ENCODE data around the gene AFDN. TPM values are rescaled to one million over a fixed set of nuclear protein-coding genes. Genes with fewer than 3 reads are reported as not detected.

AFDN gene
- total RNA-seq, 1 experiment from 2014 or later, result 86.5 TPM

DNA sequence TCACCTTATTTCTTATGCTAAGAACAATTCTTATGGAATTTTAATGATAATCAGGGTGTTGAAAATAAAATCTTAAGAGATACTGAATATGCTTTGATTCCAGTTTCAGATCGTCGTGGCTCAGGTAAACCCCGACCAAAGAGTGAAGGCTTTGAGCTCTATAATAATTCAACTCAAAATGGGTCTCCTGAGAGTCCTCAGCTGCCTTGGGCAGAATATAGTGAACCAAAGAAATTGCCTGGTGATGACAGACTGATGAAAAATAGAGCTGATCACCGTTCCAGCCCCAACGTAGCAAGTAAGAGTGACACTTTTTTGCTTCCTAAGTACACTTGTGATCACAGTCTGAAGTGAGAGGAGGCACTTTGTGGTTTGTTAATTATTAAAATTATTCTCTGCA lies 119.9 kb downstream of the AFDN start:
- no peak for DNase-seq (ENCODE audit: low spot score)

DNA sequence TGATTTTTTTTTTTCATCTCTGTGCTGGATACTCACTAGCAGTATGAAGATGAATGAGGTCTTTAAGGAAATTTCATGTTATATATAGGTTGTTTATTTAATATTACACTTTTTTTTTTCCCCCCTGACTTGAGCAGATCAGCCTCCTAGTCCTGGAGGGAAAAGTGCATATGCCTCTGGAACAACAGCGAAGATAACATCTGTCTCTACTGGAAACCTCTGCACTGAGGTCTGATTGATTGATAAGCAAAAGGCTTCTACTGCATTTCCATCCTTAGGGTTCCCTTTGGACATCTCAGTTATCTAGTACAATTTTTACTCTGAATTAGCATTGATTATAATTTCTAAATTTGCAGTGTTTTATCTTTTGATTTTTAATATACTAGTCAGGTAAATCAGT lies 121.0 kb downstream of the AFDN start:
- DNase-seq (ENCODE audit: low spot score), result no peak

DNA sequence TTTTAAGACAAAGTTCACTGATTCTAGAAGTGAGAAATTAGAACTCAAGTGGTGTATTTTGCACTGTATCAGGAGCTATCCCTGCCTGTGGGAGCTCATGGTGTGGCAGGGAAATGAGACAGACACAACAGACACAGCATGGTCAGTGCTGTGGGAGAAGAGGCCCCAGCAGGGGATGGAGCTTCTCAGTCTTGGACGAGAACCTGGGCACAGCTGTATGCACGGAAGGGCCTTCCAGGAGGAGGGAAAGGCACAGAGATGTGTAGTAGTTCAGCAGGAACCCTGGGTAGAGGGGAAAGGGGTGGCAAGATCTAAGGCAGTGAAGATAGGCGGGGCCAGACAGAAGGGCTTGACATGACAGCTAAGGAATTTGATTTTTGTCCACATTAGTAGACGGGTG lies 122.0 kb downstream of the AFDN start:
- DNase-seq (ENCODE audit: low spot score), result no peak

DNA sequence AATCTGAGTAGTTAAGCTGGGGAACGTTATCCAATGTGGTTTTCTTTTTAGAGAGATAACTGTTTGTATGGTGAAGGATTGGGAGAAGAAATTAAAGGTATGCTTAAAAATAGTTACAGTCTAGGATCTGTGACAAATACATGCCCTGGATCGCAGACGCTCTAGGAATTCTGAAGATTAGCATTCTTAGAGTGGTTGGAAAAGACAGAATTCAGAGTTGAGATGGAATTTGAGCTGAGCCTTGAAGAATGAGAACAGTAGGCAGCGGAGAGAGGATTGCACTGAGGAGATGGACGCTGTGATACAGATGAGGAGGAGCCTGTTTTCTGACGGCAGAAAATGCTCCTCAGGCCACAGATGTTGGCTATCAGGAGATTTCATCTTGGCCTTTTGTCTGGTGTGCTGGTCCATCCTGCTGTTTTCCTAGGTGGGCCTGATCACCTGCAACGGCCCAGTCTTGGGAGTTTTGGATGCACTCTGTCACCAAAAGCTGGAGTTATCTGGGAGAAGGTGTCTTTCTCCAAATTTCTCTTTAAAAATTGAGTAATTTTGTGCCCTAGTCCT lies 122.5 kb downstream of the AFDN start:
- DNase-seq (ENCODE audit: low spot score), result no peak

DNA sequence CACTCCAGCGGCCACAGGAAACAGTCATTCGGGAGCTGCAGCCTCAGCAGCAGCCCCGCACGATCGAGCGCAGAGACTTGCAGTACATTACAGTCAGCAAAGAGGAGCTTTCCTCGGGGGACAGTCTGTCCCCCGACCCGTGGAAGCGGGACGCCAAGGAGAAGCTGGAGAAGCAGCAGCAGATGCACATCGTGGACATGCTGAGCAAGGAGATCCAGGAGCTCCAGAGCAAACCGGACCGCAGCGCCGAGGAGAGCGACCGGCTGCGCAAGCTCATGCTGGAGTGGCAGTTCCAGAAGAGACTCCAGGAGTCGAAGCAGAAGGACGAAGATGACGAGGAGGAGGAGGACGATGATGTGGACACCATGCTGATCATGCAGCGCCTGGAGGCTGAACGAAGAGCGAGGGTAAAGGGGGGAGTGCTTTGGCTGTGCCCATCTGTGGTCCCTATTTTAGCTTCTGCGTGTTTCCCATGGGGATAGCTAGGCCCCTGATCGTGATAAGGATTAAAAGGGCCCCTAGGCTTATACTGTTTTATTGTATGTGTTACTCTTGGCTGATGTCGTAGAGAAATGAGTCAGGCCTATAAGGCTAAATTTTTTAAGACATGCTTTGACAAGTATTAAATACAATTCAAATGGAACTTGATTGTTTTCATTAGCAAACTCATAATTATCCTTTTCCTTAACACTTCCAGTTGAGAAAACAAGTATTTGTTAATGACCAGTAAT lies 125.2 kb downstream of the AFDN start:
- no peak for DNase-seq (ENCODE audit: low spot score)

DNA sequence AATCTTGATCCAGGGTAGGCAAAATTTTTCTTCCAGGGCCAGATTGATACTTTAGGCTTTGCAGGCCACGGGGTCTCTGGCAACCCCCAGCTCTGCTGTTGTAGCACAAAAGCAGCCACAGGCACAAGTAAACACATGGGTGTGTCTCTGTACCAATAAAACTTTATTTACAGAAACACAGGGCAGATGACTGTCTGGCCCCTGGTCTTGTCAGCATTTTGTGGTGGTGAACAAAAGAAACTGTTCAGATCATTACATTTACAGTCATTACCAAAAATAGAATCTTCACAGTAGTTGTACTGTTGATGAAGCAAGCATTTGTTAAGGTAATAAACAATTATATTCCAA lies 125.8 kb downstream of the AFDN start:
- no peak for DNase-seq (ENCODE audit: low spot score)

DNA sequence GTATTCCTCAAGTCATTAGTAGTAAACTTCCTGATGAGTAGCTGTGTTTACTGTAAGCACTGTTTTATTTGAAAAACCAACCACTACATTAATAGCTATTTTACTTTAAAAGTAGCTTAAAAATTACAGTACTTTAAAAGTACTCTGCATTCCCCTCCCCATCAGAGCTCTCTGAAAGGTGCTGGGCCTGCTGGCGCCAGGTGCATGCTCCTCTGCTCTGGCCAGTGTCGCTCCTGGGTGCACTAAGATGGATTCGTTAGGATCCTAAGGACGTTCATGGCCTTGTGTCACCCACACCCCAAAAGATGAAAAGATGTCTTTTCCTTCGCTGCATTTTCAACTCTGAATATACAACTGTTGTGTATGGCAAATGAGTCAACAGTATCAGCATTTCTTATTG lies 126.8 kb downstream of the AFDN start:
- no peak for DNase-seq (ENCODE audit: low spot score)

DNA sequence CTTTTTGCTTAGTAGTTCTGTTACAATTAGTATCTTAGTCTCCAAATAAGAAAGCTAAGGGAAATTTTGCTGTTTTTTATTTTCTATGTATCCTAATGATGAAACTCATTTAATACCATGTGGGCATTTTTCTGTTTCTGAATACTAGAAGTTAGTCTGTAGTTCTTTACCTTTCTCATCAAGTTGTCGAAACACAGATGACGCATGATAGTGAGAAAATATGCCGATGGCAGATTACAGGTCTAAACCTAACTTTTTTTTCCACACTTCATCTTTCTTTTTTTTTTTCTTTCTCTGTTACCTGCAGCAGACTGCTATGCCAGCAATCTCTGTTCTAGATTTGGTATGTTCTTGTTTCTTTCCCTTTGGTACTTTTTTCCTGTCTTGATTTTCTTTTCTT lies 127.4 kb downstream of the AFDN start:
- no peak for DNase-seq (ENCODE audit: low spot score)

DNA sequence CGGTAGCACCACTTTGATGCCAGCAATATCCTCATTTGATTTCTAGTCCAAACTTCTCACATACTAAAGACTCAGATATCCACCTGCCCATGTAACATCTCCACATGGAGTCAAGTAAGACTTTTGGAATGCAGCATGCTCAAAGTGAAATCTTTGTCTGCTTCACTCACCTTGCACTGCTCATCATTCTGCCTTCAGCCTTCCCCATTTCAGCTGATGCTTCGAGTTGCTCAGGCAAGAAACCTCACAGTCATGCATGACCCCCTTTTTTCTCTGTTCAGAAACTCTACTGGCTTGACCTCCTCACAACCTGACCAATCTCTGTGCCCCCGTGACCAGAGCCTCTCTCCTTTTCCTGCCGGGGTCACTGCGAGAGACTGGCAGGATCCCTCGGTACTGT lies 129.8 kb downstream of the AFDN start:
- DNase-seq (ENCODE audit: low spot score), result no peak

DNA sequence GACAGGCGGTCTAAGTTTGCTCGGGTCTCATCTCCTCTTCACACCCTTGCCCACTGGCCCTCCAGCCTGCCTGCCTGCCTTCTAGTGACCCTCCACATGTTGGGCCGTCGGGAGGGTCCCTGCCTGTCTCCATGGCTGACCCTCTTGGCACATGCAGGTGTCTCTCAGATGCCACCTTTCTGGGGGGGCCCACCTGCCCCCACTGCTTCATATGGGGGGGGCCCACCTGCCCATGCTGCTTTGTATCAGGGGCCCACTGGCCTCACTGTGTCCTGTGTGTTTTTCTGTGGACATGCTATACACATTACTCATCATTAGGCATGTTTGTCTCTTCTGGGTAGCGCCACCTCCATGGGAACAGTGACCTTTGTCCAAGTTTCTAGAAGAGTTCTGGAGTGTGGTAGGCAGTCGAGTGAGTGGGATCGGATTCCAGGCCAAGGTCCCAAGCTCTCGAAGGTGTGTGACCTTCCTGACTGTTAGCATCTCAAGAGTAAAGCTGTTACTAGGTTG lies 130.3 kb downstream of the AFDN start:
- peak; percentile 59 for DNase-seq (ENCODE audit: low spot score)

DNA sequence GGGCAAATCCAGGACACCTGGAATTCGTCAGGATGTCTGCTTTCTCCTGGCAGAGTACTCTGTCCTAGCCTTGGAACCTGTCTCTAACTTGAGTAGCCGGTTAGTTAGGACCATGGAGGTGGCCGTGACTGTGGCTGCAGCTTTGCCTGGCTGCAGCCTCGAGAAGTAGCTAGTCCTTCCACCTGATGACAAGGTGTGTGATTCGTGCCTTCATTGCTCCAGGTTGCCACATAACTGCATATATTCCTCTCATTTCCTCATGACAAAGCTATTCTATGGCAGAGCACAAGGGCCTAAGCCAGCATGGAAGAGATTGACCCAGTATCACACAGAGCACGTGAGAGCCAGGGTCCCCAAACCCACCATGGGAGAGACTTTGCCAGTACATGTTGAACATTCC lies 130.9 kb downstream of the AFDN start:
- DNase-seq (ENCODE audit: low spot score), result no peak

DNA sequence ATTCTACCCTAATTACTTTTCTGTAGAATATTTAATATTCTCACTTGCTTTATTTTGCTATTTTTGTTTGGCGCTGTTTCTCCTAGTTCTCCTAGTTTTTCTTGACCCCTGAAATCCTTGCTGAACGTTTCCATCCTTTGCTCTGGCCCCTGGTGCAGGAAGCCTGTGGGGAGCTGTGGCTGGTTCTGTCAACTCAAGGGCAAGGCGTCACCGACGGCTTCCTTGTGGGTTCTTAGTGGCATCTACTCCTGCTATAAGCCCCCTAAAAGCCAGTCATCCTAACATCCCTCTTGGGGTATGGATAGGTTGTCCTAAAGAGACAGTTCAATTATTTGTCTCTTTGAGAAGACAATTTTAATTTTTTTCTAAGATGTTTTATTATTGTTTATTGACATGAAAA lies 133.9 kb downstream of the AFDN start:
- DNase-seq (ENCODE audit: low spot score), result no peak

DNA sequence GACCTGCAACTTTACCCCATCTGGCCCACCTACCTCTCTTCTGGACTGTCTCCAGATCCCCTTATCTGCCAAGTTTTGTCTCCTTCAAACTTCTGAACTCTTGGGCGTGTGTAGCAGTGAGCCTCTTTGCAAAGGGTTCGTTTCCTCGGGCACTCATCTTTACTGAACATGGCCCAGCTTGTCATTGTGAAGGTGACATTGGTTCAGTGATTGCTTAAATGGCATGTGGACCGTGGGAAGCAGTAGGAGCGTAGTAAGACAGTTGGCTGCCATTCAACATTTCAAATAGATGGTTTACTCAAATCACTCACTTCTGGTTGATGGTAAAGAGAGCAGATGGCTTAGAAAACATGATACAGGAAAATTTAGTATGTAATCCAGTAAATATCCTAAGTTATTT lies 136.0 kb downstream of the AFDN start:
- DNase-seq (ENCODE audit: low spot score), result no peak

DNA sequence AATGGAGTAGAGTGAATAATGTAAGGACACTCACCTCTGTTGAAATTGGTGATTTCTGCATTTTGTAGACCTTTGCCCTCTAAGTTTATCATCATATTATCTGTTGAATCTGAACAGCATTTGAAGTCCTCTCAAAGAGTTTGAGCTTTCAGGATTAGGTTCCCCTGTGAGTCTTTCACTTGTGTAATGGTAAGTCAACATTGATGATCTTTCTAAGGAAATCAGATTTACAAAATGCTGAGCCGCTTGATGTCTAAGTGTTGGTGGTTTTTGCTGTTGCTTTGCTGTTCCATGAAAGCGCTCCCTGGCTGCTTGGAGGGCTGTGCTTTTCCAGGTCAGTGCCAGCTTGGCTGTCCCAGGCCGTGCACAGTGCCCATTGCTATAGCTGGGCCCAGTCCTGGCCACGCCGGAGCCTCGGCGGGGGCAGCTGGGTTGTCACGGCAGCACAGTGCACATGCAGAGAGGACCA lies 136.9 kb downstream of the AFDN start:
- DNase-seq (ENCODE audit: low spot score), result no peak

DNA sequence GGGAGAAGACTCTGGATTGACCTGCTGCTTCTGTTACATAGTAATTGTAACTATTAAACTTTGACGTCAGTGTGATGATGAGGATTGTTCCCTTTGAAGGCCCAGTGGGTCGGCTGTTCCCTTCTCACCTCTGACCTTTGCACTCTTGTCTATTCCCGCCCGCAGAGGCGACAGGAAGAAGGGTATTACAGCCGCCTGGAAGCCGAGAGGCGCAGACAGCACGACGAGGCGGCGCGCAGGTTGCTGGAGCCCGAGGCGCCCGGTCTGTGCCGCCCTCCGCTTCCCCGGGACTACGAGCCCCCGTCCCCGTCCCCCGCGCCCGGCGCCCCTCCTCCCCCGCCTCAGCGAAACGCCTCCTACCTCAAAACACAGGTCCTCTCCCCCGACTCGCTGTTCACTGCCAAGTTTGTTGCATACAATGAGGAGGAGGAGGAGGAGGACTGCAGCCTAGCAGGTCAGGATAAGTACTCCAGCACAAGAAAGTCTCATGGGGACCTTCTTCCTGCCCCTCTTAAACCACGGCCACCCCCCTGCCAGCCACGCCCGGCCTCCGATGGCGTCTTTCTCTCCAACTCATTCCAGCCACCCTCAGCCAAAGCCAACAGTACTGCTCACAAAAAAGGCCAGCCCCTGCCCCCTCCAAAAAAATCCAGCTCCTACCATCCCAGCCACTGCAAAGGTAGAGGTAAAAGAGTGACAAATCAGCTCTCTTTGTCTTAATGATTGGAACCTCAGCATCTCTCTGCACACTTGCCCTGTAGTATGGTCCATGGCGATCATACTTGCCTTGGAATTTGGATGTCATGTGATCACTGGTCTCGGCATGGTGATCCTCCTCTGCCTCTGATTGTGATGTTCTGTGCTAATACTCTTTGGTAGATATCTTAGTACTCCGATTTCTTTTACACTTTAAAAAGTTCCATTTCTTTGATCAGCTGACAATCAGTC lies 139.2 kb downstream of the AFDN start:
- DNase-seq (ENCODE audit: low spot score), result no peak

DNA sequence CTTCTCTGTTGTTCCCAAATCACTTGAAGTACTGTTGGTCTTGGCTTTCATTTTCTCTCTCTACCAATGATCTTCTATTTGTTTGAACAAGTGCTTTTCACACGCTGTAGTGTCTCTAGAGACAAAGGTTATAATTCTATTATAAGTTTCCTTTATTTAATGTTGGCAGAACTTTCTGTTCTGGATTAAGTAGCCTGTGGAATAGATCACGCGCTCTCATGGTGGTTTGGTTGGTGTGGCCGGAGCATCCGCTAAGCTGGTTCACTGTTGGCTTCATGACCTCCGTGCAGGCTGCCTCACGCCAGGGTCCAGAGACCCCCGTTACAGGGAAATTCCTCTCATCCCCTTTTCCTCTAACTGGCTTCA lies 139.8 kb downstream of the AFDN start:
- DNase-seq (ENCODE audit: low spot score), result no peak

DNA sequence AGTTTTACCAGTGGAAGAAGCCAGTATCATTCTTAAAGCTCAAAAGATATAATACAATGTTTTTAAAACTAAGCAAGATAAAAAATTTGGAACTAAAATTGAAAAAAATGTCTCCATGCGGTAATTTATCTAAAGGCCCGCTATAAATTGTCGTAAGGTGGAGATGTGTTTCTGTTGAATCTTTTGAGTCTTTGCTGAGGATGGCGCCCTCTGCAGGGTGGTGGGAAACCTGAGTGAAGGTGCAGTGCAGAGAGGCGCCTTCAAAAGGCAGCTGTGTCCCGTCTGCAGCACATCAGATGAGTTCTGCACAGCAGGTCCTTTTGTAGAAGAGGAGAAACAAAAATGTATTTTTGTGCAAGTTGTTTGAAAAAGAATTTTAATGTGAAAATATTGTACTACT lies 141.4 kb downstream of the AFDN start:
- peak; percentile 49 for DNase-seq (ENCODE audit: low spot score)

DNA sequence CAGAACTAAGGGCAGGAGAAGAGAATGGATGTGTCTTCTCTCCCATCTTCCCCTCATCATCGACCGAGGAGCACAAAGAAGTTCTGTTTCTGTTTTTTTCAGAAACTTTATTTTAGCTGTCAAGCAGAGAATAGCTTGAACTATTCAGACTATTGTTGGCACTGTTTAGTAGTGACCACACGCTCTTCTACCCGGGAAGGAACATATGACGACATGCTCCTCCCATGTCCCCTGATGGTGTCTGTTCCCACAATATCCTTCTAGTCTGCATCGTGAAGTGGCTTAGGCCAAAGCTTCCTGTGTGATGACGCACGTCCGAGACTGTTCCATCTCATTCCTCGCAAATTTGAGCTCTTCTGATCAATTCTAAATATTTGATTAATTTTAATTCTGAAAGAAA lies 143.5 kb downstream of the AFDN start:
- no peak for DNase-seq (ENCODE audit: low spot score)

DNA sequence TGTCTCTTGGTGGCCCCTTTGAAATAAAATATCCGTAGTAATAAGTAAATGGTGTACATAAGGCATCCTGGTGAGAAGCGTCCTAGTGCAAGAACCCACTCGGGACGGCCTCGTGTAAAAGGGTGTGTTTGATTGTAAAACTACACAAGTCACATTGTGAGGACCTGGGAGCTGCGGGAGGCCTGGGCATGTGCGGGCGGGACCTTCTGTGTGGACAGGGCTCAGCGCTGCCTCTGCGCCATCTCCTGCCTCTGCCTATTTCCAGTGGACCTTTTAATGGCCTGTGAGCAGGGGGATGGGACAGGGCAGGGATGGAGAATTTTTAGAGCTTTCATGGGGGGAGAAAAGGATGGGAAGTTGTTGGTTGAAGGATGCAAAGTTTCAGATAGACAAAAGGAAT lies 145.5 kb downstream of the AFDN start:
- DNase-seq (ENCODE audit: low spot score), result no peak

DNA sequence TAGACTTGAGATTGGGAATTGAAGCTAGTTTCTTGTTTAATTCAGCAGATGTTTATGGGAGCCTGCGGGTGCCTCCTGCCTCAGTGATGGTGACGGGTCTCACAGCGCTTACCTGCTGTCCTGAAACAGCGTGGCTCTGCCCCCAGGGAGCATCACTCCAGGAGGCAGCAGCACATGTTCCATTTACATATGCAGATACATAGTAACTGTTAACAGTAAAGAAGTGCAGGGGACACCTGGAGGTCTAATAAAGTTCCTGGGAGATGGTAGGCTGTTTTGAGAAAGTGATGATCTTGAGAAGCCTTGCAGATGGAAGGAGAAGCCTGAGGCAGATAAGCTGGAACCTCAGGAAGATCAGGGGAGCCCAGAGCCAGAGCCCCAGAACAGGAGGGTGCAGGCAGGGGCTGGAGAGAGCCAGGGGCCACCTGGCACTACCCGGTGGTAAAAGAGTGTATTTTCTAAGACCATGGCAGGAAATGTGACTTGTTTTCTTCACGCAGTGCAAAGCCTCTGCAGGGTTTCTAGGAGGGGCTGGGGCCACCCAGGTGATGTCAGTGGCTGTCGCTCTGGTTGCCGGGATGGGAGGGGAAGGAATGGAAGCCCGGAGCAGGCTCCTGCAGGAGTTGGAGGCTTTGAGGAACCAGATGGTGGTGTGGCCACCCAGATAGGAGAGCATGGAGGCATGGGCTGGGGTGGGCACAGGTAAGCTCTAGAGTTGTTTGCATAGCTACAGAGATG lies 146.6 kb downstream of the AFDN start:
- DNase-seq (ENCODE audit: low spot score), result no peak

DNA sequence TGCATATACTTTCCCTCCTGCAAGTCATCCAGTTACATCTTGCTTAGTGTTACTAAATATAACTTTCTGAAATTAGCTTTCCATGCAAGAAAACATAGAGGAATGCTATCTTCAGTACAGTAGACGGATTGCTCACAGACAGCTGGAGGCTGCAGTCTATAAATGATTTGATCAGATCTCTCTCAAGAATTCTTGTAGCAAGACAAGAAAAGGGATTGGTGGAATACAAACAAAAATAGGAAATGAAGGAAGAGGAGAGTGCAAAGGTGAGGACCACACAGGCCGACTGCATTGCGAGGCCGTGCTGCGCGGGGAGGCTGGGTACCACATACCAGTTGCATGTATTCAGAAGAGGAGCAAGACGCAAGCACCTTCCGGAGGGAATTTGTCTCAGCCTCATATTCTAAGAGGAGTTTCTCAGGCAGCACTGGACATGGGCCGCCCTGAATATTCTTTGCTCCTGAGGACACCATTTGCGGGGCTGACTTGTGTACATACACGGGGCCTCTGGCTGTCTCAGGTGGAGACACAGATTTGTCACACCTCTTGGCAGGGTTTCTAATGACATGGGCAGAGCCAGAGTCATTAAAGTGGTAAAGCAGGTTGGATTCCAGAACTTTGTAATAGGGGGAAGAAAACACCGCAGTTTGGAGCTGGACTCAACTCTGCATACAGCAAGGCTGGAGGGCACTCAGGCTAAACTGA lies 148.1 kb downstream of the AFDN start:
- peak; percentile 78 for DNase-seq (ENCODE audit: low spot score)

All from HT-29 (cell line).